Measurements from ENCODE around the gene RAB26. TPM values are rescaled to one million over a fixed set of nuclear protein-coding genes. Genes with fewer than 3 reads are reported as not detected.

The RAB26 gene
- polyA plus RNA-seq, 3 donors, result 2.7 to 3.1 (median 3.0) TPM

DNA sequence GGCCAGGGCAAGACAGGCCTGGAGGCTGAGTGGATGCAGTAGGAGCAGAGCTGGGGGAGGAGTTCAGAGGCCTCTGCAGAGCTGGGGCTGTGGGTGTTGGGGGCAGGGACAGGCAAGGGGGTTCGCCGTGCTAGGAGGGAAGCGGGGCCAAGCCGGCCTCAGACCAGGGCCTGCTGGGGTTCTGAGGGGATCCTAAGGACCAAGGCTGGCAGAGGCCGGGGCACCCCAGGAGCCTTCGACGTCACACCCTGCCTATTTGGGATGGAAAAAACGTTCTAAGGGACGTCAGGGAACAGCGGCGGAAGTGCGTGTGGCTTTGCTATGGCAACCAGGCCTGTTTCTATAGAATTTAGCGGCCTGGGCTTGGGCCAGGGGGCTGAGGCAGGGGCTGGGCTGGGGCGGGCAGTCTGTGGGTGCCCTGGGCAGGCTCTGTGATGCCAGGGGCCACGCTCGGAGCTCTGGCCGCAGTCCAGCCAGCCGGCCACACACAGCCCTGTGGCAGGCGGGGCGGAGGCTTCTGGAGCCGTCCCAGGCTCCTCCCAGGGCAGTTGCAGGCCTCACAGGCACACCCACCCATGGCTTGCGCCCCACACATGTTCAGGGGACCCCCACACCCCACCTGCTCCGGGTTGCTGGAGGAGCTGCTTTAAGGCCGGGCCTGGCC is 10.9 kb downstream of the RAB26 start:
- DNase-seq (ENCODE audit: low read depth in 3 of 3, low spot score in 2 of 3), result no peak

GRCh38 chr16:2160915-2161551 is 12.6 kb downstream of the RAB26 start:
- no peak for DNase-seq (ENCODE audit: low read depth in 3 of 3, low spot score in 2 of 3)

DNA sequence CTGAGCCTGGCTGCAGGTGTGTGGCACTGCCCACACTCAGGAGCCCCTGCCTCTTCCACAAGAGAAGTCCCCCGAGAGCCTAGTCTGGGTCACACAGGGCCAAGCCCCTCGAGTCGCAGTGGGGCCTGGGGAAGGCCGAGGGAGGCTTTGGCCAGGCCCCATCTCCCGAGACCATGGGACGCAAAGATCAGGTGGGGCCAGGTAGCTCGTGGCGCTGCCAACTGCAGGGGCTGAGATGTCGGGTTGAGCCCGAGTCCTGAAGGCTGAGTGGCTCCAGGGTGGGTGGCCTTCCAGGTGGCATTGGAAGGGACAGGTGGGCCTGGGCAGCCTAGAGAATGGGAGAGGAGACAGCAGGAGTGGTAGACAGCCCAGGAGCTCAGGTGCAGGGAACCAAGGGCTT is 13.5 kb downstream of the RAB26 start:
- no peak for DNase-seq (ENCODE audit: low read depth in 3 of 3, low spot score in 2 of 3)

DNA sequence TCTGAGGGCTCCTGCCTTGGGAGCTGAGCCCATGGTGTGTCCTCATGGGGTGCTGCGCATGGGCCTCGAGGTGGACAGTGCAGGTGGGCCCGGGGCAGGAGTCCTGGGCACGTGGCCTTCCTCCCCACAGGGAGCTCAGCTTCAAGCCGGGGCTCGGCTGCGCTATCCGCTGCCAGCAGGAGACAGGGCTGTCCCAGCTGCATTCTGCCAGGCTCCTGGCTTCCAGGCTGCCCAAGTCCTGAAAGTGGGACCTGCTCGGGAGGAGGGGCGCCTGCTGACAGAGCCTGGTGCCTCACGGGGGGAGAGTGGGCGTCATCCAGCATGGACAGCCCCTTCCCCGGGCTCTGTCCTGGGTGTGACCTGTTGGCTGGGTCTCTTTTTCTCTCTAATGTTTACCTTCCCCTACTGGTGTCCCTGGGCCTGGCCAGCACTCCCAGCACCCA is 14.3 kb downstream of the RAB26 start:
- DNase-seq (ENCODE audit: low read depth in 3 of 3, low spot score in 2 of 3), result no peak

- DNase-seq (ENCODE audit: low read depth in 3 of 3, low spot score in 2 of 3), result no peak
Observed at GRCh38 chr16:2163211-2163881, 14.9 kb downstream of the RAB26 start.

DNA sequence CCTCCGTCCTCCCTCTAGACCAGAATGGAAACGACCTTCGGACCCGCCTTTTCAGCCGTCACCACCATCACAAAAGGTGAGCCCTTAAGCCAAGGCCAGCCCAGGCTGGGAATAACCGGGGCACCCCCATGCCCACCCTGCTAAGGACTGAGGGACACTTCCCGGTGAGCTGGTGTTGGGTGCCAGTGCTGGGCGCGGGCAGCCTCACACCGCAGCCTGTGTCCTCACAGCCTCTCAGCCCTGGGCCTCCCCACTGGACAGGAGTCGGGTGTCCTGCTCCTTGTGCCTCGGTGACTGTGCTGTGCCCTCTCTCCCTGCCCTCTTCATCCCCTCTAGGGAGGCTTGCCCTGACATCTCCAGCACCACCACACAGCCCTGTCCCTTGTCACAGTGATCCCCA is 17.4 kb downstream of the RAB26 start:
- no peak for DNase-seq (ENCODE audit: low read depth in 3 of 3, low spot score in 2 of 3)

- DNase-seq (ENCODE audit: low read depth in 3 of 3, low spot score in 2 of 3), result no peak
Observed at GRCh38 chr16:2166263-2167067, 18.0 kb downstream of the RAB26 start.

DNA sequence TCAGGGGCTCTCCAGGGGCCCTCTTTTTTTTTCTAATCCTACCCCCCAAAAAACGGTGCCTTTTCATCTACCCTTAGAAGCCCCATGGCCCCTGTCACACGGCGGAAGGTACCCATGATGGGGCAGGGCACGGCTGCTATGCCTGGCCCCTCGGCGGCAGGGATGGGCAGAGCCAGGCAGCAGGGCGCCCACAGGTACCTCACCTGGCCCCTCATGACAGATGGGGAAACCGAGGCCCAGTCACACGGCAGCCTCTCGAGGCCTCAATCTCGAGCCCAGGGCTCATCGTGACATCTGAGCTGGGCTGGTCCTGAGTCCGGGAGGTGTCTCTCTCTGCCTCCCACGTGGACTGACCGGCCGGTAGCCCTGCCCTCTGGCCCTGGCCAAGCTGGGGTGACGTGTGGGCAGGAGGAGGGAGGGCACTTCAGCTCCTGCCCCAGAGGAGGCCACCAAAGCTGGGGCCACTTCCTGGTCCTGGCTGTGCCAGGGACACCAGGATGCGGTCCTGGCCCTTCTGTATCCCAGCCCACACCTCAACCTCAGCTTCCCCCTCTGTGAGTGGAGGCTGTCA is 18.7 kb downstream of the RAB26 start:
- no peak for DNase-seq (ENCODE audit: low read depth in 3 of 3, low spot score in 2 of 3)

DNA sequence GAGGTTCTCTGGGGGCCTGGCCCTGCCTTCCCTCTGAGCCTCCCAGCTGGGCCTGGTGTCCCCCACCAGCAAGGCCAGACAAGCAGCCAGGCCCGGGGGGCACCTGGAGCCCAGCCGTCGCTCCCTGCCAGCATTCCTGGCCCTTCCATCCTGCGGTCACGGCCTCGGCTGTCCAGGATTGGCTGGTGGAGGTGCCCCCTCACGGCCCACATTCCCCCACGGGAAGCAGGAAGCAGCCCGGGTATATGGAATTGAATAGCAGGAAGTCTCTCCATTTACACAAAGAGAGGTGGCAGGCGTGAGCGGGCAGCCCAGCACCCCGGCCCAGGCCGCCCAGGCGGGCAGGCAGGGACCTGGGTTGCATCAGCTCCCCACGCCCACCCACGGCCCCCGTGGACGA is 21.7 kb downstream of the RAB26 start:
- DNase-seq (ENCODE audit: low read depth in 3 of 3, low spot score in 2 of 3), result no peak

- no peak for DNase-seq (ENCODE audit: low read depth in 3 of 3, low spot score in 2 of 3)
Observed at GRCh38 chr16:2170587-2171435, 22.4 kb downstream of the RAB26 start.

DNA sequence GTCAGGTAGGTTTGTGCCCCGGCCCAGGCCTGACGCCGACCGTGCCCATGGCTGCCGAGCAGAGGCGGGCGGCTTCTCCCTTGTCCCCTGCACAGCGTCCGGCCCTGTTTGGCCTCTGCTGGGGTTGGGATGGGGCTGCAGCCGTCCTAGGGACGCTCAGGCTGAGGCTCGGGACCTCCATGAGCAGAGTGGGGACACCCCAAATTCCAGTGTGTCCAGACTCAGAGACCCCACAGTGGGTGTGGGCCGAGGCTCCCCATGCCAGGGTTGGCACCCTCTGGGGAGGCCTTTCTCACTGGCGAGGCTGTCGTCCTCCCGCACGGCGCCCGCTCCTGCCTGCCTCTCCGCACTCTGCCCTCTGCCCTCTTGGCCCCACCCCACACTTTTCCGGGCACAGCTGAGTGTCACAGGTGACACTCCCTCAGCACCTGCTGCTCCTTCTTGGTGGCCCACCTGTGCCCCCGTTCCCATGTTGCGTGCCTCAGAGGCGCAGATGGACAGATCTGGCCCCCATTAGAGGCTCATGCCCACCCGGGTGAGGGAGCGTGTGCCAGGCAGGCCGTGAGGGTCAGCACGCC is 23.3 kb downstream of the RAB26 start:
- no peak for DNase-seq (ENCODE audit: low read depth in 3 of 3, low spot score in 2 of 3)

GRCh38 chr16:2172688-2173335 is 24.4 kb downstream of the RAB26 start:
- no peak for DNase-seq (ENCODE audit: low read depth in 3 of 3, low spot score in 2 of 3)

DNA sequence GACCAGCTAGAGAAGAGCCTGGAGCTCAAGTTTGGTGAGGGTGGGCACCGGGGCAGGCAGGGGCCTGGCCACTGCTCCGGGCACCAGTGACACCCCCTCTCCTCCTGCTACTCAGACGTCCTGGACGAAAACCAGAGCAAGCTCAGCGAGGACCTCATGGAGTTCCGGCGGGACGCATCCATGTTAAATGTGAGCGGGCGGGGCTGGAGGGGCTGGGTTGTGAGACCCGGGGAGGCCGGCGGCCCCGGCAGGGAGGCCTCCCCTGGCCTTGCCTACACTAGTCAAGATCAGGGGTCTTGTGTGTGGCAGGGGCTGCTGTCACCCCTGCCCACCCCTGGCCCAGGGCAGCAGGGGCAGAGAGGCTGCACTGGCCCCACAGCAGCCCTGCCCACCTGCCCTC is 24.9 kb downstream of the RAB26 start:
- no peak for DNase-seq (ENCODE audit: low read depth in 3 of 3, low spot score in 2 of 3)

DNA sequence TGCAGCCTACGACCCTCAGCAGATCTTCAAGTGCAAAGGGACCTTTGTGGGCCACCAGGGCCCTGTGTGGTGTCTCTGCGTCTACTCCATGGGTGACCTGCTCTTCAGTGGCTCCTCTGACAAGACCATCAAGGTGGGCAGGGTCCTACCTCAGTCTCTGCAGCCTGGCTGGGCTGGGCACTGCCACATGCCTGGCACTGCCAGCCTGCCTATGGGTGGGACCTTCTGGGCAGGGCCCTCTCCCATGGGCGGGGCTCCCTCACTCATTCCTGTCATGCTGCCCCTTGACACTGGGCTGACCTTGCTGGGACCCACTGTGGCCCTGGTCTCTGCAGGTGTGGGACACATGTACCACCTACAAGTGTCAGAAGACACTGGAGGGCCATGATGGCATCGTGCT is 25.5 kb downstream of the RAB26 start:
- no peak for DNase-seq (ENCODE audit: low read depth in 3 of 3, low spot score in 2 of 3)

DNA sequence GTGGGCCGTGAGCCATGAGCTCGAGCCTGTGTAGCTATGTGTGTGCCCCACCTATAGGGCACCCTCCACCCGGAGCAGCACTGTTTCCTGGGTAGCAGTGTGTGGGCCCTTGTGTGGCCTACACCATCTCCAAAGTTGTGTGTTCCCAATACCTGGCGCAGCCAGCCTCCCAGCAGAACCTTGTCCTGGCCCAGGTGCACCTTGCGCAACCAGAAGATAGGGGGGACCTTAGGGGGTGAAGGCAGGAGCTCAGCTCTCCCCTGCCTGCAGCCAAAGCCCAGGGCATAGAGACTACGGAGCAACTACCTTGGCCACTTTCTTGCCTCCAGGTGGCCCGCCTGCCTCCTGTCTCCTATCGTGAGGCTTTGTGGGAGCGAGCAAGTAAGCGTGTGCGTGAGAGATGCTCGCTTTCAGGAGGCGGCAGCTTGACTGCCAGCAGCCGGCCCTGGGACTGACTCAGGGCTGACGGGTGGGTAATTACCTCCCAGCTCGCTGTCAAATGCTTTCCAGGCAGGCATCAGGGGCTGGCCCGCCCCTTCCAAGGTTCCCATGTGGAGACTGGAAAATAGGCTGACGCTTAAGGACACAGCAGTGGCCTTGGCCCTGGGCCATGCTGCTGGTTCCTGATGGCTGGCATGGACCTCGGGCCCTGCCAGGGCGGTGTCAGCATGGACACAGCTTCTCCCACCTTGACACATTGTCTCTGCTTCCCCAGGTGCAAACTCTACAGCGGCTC is 26.1 kb downstream of the RAB26 start:
- DNase-seq (ENCODE audit: low read depth in 3 of 3, low spot score in 2 of 3), result no peak

GRCh38 chr16:2175454-2175853 is 27.0 kb downstream of the RAB26 start:
- no peak for DNase-seq (ENCODE audit: low read depth in 3 of 3, low spot score in 2 of 3)

GRCh38 chr16:2176047-2176446 is 27.6 kb downstream of the RAB26 start:
- no peak for DNase-seq (ENCODE audit: low read depth in 3 of 3, low spot score in 2 of 3)

GRCh38 chr16:2177101-2177500 is 28.7 kb downstream of the RAB26 start:
- DNase-seq (ENCODE audit: low read depth in 3 of 3, low spot score in 2 of 3), result no peak

Data from right renal cortex interstitium (tissue), 3 donors.